HepG2 (cell line): ENCODE data around the gene PKP4. TPM values are rescaled to one million over a fixed set of nuclear protein-coding genes. Genes with fewer than 3 reads are reported as not detected.

Source experiments
- CEBPG ChIP-seq: IDR thresholded peaks from 2 replicates; pipeline ENCODE4 v1.6.1; 2016
- FOXK1 ChIP-seq: sonication (generic); formaldehyde crosslinking; IDR thresholded peaks from 2 replicates; pipeline ENCODE4 v1.4.0; 2020; ENCODE audit warnings: low read depth, missing genetic modification reagents, borderline replicate concordance
- HDAC1 ChIP-seq: sonication (generic); formaldehyde crosslinking; IDR thresholded peaks from 2 replicates; pipeline ENCODE4 v1.5.1; 2020; ENCODE audit warnings: mild to moderate bottlenecking, missing genetic modification reagents
- MED1 ChIP-seq: sonication (generic); formaldehyde crosslinking; IDR thresholded peaks from 2 replicates; pipeline ENCODE4 v1.4.0; 2020; ENCODE audit warnings: missing genetic modification reagents
- NCOR1 ChIP-seq: fragments of 200-600 bp; sonication (generic); IDR thresholded peaks from 2 replicates; pipeline ENCODE4 v1.7.0; 2017; ENCODE audit warnings: antibody characterized with exemption, low read length, borderline replicate concordance
- NFE2 ChIP-seq: sonication (generic); formaldehyde crosslinking; IDR thresholded peaks from 2 replicates; pipeline ENCODE4 v1.4.0; 2020; ENCODE audit warnings: missing genetic modification reagents
- NFIB ChIP-seq: sonication (generic); formaldehyde crosslinking; IDR thresholded peaks from 2 replicates; pipeline ENCODE4 v1.9.0; 2021; ENCODE audit warnings: missing genetic modification reagents, mild to moderate bottlenecking, borderline replicate concordance
- PAX8 ChIP-seq: sonication (generic); formaldehyde crosslinking; IDR thresholded peaks from 2 replicates; pipeline ENCODE4 v1.8.0; 2022; ENCODE audit warnings: mild to moderate bottlenecking, missing genetic modification reagents, borderline replicate concordance
- TAF15 ChIP-seq: fragments of 200-400 bp; formaldehyde crosslinking; IDR thresholded peaks from one replicate; pipeline ENCODE4 v1.6.1; 2018; ENCODE audit warnings: mild to moderate bottlenecking, low read depth, low read length; ENCODE audit not compliant: poor library complexity, severe bottlenecking
- TCF7 ChIP-seq: sonication (generic); IDR thresholded peaks from 2 replicates; pipeline ENCODE4 v1.6.1; 2016; ENCODE audit warnings: antibody characterized with exemption, low read depth
- TEAD3 ChIP-seq: optimal IDR thresholded peaks from 2 replicates; pipeline ENCODE3; 2016; ENCODE audit warnings: borderline replicate concordance
- TGIF2 ChIP-seq: IDR thresholded peaks from 2 replicates; pipeline ENCODE4 v1.6.1; 2016; ENCODE audit warnings: control low read depth, missing compliant biosample characterization
- ZBTB42 ChIP-seq: sonication (generic); formaldehyde crosslinking; IDR thresholded peaks from 2 replicates; pipeline ENCODE4 v1.5.0; 2020; ENCODE audit warnings: mild to moderate bottlenecking, missing genetic modification reagents
- ZMYM2 ChIP-seq: sonication (generic); formaldehyde crosslinking; IDR thresholded peaks from 2 replicates; pipeline ENCODE4 v1.8.0; 2022; ENCODE audit warnings: mild to moderate bottlenecking, missing genetic modification reagents
- ZNF263 ChIP-seq: sonication (generic); formaldehyde crosslinking; IDR thresholded peaks from 2 replicates; pipeline ENCODE4 v1.4.0; 2020; ENCODE audit warnings: missing genetic modification reagents
- ZNF781 ChIP-seq: sonication (generic); formaldehyde crosslinking; IDR thresholded peaks from 2 replicates; pipeline ENCODE4 v1.5.1; 2020; ENCODE audit warnings: borderline replicate concordance, mild to moderate bottlenecking, missing genetic modification reagents; ENCODE audit errors: not compliant biosample characterization
- polyA plus RNA-seq, 8 experiments: library from polyadenylated mRNA; depleted of rRNA in 3 of 8; stranded (reverse) in 7 of 8; unstranded in 1 of 8; fragments of >200 nt; fragmentation: Illumina TruSeq in 4 of 8; extraction: Trizol in 4 of 8; gene quantifications; 2 replicates each; pipeline versions ENCODE4 v1.2.1 to v1.2.3, GENCODE V29; 2011 to 2016; ENCODE audit warnings: low read depth in 4 of 8, missing spikeins in 1 of 8, mixed read lengths in 1 of 8; ENCODE audit not compliant: insufficient read depth in 1 of 8
- total RNA-seq, 5 experiments: library from RNA; depleted of rRNA; stranded (reverse); fragments of >200 nt; fragmentation: Illumina TruSeq; extraction: Trizol; gene quantifications; 2 replicates each; pipeline ENCODE4 v1.2.3, GENCODE V29; 2016; ENCODE audit warnings: low read depth in 1 of 5
- TF ChIP-seq, protein P1 (sequence below): sonication (generic); formaldehyde crosslinking; IDR thresholded peaks from 2 replicates; pipeline ENCODE4 v1.4.0; 2020; ENCODE audit warnings: missing genetic modification reagents, borderline replicate concordance
- TF ChIP-seq, protein P2 (sequence below): sonication (generic); formaldehyde crosslinking; IDR thresholded peaks from 2 replicates; pipeline ENCODE4 v1.5.1; 2020; ENCODE audit warnings: mild to moderate bottlenecking, missing genetic modification reagents, borderline replicate concordance
- TF ChIP-seq, protein P3 (sequence below): sonication (generic); formaldehyde crosslinking; conservative IDR thresholded peaks from 2 replicates; pipeline ENCODE4 v1.4.0; 2020; ENCODE audit warnings: missing genetic modification reagents
- TF ChIP-seq, protein P4 (sequence below): sonication (generic); formaldehyde crosslinking; IDR thresholded peaks from 2 replicates; pipeline ENCODE4 v1.5.1; 2020; ENCODE audit warnings: mild to moderate bottlenecking, missing genetic modification reagents, borderline replicate concordance

The PKP4 gene
- total and polyA plus RNA-seq, 2 of the 13 experiments (the other 11 are each of a cell fraction or from before 2014, with no cell fraction given) = 80.9 to 90.5 TPM

DNA sequence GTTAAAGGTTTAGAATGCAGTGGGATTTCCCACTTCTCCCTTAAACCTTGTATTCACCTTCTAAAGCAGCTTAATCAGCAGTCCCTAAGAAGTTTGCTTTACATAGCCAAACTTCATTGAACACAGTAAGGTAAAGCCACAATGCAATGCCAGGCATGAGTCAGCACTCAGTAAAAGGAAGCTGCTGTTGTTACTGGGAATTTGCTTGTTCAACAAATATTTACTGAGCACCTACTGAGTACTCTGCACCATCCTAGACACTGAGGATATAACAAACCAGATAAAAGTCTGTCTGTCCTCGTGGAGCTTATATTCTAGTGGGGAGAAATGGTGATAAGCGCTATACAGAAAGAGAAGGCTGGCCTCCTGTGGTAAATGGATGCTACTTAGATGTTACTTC, 162.7 kb downstream of the PKP4 start (continued):
- TF ChIP-seq, protein P1, sequence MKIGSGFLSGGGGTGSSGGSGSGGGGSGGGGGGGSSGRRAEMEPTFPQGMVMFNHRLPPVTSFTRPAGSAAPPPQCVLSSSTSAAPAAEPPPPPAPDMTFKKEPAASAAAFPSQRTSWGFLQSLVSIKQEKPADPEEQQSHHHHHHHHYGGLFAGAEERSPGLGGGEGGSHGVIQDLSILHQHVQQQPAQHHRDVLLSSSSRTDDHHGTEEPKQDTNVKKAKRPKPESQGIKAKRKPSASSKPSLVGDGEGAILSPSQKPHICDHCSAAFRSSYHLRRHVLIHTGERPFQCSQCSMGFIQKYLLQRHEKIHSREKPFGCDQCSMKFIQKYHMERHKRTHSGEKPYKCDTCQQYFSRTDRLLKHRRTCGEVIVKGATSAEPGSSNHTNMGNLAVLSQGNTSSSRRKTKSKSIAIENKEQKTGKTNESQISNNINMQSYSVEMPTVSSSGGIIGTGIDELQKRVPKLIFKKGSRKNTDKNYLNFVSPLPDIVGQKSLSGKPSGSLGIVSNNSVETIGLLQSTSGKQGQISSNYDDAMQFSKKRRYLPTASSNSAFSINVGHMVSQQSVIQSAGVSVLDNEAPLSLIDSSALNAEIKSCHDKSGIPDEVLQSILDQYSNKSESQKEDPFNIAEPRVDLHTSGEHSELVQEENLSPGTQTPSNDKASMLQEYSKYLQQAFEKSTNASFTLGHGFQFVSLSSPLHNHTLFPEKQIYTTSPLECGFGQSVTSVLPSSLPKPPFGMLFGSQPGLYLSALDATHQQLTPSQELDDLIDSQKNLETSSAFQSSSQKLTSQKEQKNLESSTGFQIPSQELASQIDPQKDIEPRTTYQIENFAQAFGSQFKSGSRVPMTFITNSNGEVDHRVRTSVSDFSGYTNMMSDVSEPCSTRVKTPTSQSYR = no peak
- peak; percentile 50; the same call in 1 of the 2 replicates for TF ChIP-seq HDAC1 (CRISPR knock-in tag)
- TF ChIP-seq ZBTB42 (CRISPR knock-in tag) = no peak
- TF ChIP-seq, protein P2, sequence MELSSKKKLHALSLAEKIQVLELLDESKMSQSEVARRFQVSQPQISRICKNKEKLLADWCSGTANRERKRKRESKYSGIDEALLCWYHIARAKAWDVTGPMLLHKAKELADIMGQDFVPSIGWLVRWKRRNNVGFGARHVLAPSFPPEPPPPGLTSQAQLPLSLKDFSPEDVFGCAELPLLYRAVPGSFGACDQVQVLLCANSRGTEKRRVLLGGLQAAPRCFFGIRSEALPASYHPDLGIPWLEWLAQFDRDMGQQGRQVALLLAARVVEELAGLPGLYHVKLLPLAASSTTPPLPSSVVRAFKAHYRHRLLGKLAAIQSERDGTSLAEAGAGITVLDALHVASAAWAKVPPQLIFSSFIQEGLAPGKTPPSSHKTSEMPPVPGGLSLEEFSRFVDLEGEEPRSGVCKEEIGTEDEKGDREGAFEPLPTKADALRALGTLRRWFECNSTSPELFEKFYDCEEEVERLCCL = no peak
- TF ChIP-seq TEAD3 (CRISPR knock-in tag) = peak; percentile 26
- peak; percentile 58; the same call in 1 of the 2 replicates for TF ChIP-seq ZNF263
- TF ChIP-seq, protein P3, sequence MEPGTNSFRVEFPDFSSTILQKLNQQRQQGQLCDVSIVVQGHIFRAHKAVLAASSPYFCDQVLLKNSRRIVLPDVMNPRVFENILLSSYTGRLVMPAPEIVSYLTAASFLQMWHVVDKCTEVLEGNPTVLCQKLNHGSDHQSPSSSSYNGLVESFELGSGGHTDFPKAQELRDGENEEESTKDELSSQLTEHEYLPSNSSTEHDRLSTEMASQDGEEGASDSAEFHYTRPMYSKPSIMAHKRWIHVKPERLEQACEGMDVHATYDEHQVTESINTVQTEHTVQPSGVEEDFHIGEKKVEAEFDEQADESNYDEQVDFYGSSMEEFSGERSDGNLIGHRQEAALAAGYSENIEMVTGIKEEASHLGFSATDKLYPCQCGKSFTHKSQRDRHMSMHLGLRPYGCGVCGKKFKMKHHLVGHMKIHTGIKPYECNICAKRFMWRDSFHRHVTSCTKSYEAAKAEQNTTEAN (CRISPR knock-in tag) = peak; percentile 62
- TF ChIP-seq TAF15 = no peak
- TF ChIP-seq, protein P4, sequence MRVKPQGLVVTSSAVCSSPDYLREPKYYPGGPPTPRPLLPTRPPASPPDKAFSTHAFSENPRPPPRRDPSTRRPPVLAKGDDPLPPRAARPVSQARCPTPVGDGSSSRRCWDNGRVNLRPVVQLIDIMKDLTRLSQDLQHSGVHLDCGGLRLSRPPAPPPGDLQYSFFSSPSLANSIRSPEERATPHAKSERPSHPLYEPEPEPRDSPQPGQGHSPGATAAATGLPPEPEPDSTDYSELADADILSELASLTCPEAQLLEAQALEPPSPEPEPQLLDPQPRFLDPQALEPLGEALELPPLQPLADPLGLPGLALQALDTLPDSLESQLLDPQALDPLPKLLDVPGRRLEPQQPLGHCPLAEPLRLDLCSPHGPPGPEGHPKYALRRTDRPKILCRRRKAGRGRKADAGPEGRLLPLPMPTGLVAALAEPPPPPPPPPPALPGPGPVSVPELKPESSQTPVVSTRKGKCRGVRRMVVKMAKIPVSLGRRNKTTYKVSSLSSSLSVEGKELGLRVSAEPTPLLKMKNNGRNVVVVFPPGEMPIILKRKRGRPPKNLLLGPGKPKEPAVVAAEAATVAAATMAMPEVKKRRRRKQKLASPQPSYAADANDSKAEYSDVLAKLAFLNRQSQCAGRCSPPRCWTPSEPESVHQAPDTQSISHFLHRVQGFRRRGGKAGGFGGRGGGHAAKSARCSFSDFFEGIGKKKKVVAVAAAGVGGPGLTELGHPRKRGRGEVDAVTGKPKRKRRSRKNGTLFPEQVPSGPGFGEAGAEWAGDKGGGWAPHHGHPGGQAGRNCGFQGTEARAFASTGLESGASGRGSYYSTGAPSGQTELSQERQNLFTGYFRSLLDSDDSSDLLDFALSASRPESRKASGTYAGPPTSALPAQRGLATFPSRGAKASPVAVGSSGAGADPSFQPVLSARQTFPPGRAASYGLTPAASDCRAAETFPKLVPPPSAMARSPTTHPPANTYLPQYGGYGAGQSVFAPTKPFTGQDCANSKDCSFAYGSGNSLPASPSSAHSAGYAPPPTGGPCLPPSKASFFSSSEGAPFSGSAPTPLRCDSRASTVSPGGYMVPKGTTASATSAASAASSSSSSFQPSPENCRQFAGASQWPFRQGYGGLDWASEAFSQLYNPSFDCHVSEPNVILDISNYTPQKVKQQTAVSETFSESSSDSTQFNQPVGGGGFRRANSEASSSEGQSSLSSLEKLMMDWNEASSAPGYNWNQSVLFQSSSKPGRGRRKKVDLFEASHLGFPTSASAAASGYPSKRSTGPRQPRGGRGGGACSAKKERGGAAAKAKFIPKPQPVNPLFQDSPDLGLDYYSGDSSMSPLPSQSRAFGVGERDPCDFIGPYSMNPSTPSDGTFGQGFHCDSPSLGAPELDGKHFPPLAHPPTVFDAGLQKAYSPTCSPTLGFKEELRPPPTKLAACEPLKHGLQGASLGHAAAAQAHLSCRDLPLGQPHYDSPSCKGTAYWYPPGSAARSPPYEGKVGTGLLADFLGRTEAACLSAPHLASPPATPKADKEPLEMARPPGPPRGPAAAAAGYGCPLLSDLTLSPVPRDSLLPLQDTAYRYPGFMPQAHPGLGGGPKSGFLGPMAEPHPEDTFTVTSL (CRISPR knock-in tag) = peak; percentile 58; the same call in 1 of the 2 replicates
- peak; percentile 91 for TF ChIP-seq ZMYM2
- peak; percentile 88; the same call in 1 of the 2 replicates for TF ChIP-seq NFE2
- TF ChIP-seq MED1 (CRISPR knock-in tag) = peak; percentile 39; the same call in 1 of the 2 replicates
- TF ChIP-seq NFIB (CRISPR knock-in tag) = no peak
- TF ChIP-seq ZNF781 (CRISPR knock-in tag) = no peak
- no peak for TF ChIP-seq NCOR1
- 0 out of 2 replicates have a peak, but pooled peaks have one; percentile 26 for TF ChIP-seq CEBPG
- 0 out of 2 replicates have a peak, but pooled peaks have one; percentile 16 for TF ChIP-seq TCF7
- no peak for TF ChIP-seq PAX8 (CRISPR knock-in tag)
- TF ChIP-seq FOXK1 (CRISPR knock-in tag) = 0 out of 2 replicates have a peak, but pooled peaks have one; percentile 16
- TF ChIP-seq TGIF2 (CRISPR knock-in tag) = 0 out of 2 replicates have a peak, but pooled peaks have one; percentile 20
